AG09319 (cell line): ENCODE measurements around the gene PTPRU.

Source experiments
- DNase-seq: peaks from one replicate; pipeline ENCODE4 v3.0.0-alpha.2; 2010; ENCODE audit warnings: low read depth; ENCODE audit errors: extremely low read depth
- TF ChIP-seq, protein P1 (sequence below): IDR thresholded peaks from 2 replicates; pipeline ENCODE4 v1.5.1; 2011; ENCODE audit warnings: low read depth, mild to moderate bottlenecking, inconsistent platforms, low read length, moderate library complexity

PTPRU gene

DNA sequence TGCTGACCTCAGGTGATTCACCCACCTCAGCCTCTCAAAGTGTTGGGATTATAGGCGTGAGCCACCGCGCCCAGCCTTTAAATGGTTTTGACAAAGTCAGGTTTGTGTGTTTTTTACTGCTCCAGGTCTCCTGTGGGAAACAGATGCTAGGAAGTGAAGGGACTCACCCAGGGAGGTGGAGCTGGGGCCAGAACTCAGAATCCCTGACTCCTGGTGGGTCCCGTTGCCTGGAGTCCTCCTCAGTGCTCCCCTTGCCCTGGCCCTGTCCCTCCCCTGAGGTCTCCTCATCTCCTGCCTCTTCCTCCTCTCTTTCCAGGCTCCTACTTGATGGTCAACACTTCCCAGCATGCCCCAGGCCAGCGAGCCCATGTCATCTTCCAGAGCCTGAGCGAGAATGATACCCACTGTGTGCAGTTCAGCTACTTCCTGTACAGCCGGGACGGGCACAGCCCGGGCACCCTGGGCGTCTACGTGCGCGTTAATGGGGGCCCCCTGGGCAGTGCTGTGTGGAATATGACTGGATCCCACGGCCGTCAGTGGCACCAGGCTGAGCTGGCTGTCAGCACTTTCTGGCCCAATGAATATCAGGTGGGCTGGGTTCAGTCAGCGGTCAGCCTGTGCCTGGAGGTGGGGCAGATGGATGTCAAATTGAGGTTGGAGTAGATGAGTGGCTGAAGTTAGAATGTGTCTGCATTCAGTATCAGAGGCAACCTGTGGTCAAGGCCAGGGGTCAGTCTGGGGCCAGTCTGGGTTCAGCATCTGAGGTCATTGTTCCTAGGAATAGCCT is 22.1 kb downstream of the PTPRU start:
- no peak for DNase-seq
- TF ChIP-seq, protein P1, sequence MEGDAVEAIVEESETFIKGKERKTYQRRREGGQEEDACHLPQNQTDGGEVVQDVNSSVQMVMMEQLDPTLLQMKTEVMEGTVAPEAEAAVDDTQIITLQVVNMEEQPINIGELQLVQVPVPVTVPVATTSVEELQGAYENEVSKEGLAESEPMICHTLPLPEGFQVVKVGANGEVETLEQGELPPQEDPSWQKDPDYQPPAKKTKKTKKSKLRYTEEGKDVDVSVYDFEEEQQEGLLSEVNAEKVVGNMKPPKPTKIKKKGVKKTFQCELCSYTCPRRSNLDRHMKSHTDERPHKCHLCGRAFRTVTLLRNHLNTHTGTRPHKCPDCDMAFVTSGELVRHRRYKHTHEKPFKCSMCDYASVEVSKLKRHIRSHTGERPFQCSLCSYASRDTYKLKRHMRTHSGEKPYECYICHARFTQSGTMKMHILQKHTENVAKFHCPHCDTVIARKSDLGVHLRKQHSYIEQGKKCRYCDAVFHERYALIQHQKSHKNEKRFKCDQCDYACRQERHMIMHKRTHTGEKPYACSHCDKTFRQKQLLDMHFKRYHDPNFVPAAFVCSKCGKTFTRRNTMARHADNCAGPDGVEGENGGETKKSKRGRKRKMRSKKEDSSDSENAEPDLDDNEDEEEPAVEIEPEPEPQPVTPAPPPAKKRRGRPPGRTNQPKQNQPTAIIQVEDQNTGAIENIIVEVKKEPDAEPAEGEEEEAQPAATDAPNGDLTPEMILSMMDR: no peak

DNA sequence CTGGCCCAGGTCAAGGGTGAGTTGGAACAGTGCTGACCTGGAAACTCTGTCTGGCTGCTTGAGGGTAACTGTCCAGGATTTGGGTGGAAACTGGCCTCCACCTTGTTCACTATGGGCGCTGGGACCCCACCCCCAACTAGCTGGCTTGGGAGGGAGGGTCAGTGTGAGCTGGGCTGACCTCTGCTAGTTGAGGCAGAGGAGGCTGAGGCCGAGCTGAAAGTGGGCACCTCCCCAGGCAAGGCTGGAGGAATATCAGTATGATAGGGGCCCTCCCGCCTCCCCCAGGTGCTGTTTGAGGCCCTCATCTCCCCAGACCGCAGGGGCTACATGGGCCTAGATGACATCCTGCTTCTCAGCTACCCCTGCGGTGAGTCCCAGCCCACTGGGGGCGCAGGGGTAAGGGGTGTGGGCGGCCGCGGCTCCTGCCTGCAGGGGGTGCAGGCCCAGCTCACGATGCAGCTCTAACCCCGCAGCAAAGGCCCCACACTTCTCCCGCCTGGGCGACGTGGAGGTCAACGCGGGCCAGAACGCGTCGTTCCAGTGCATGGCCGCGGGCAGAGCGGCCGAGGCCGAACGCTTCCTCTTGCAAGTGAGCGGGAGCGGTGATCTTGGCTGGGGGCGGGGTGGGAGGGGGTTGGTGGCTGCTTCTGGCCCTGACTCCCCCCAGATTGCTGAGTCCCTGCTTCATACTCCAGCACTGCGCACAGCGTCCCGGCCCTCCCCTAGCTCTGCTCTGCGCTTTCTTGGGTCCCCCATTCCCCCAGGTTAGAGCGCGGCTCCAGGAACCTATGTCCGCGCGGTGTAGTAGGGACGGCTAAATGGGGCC is 22.9 kb downstream of the PTPRU start:
- DNase-seq: no peak

DNA sequence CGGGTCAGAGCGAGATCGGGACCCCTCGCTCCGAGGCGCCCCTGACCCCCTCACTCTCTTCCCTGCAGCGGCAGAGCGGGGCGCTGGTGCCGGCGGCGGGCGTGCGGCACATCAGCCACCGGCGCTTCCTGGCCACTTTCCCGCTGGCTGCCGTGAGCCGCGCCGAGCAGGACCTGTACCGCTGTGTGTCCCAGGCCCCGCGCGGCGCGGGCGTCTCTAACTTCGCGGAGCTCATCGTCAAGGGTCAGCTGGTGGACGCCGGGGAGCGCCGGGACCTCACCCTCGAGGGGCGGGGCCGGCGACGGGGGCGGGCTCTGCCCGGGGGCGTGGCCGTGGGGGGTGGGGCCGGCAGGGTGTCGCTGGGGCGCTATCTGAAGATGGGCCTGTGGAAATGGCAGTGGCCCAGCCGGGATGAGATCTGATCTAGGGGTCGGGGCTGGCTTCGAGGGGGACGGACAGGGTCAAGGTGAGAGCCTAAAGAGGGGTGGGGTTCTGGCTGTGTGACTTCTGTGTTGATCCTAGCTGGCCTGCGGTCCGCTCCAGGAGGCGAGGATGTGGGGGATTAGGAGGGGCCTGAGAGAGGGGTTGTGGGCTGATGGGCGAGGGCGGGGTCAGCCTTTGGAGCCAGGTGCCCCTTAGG is 23.6 kb downstream of the PTPRU start:
- TF ChIP-seq, protein P1: no peak
- no peak for DNase-seq

More for the DNA sequence above, 22.9 kb downstream of the PTPRU start:
- TF ChIP-seq, protein P1: no peak

DNA sequence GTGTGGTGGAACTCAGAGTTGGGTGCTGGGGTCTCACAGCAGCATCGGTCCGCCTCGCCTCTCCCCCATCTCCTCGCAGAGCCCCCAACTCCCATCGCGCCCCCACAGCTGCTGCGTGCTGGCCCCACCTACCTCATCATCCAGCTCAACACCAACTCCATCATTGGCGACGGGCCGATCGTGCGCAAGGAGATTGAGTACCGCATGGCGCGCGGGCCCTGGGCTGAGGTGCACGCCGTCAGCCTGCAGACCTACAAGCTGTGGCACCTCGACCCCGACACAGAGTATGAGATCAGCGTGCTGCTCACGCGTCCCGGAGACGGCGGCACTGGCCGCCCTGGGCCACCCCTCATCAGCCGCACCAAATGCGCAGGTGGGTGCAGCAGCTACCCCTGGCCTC is 24.2 kb downstream of the PTPRU start:
- DNase-seq: no peak
- TF ChIP-seq, protein P1: no peak

DNA sequence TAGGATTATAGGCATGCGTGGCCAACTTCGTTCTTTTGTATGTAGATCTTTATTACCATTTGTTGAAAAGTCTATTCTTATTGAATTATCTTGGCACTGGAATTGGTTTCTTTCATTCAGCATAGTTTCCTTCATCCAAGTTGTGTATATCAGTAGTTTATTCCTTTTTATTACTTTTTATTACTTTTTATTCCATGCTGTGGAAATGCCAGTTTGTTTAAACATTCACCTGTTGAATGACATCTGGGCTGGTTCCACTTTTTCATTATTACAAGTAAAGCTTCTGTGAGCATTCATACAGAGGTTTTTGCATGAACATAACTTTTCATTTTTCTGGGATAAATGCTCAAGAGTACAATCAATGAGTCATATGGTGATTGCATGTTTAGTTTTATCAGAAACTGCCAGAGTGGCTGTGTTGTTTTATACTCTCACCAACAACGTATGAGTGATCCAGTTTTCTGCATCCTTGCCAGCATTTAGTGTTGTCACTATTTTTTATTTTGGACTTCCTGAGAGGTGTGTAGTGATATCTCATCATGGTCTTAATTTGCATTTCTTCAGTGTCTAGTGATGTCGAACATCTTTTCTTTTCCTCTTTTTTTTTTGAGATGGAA is 28.6 kb downstream of the PTPRU start:
- DNase-seq: no peak
- TF ChIP-seq, protein P1: no peak

DNA sequence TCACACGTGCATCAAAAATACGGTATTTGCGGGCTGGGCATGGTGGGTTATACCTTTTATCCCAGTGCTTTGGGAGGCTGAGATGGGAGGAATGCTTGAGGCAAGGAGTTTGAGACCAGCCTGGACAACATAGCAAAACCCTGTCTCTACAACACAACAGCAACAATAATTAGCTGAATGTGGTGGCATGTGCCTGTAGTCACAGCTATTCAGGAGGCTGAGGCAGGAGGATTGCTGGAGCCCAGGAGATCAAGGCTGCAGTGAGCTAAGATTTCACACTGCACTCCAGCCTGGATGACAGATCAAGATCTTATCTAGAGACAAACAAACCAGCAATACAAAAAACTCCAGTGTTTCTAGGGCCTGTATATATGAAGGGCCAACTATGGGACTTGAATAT is 30.6 kb downstream of the PTPRU start:
- no peak for DNase-seq
- TF ChIP-seq, protein P1: no peak
